Loucy (cell line): Measurements from ENCODE around the gene TAF3.

ENCODE experiments used
- H2AFZ ChIP-seq: fragments of 200-600 bp; sonication (generic); 2 replicates; pipeline ENCODE4 v1.6.0; 2016; ENCODE audit warnings: antibody characterized with exemption, mild to moderate bottlenecking, low read length, moderate library complexity
- H3F3A ChIP-seq: fragments of 200-600 bp; 2 replicates; pipeline ENCODE4 v1.6.0; 2016; ENCODE audit warnings: antibody characterized with exemption, low read depth, mild to moderate bottlenecking
- H3K27me3 ChIP-seq: fragments of 200-600 bp; sonication (generic); 2 replicates; pipeline ENCODE4 v1.6.1; 2014; ENCODE audit warnings: low read length, mild to moderate bottlenecking; ENCODE audit not compliant: insufficient read depth, poor library complexity, severe bottlenecking
- H3K36me3 ChIP-seq: fragments of 200-600 bp; sonication (generic); 2 replicates; pipeline ENCODE4 v1.6.1; 2016; ENCODE audit warnings: low read length; ENCODE audit not compliant: insufficient read depth
- H3K4me1 ChIP-seq: fragments of 200-600 bp; sonication (generic); 2 replicates; pipeline ENCODE4 v1.5.1; 2014; ENCODE audit warnings: low read length, mild to moderate bottlenecking; ENCODE audit not compliant: insufficient read depth, poor library complexity, severe bottlenecking
- H3K4me2 ChIP-seq: fragments of 200-600 bp; sonication (generic); 2 replicates; pipeline ENCODE4 v1.6.0; 2014; ENCODE audit warnings: antibody characterized with exemption, low read length, low read depth, mild to moderate bottlenecking; ENCODE audit not compliant: poor library complexity, severe bottlenecking
- H3K4me3 ChIP-seq: fragments of 200-600 bp; sonication (generic); 2 replicates; pipeline ENCODE4 v1.5.1; 2014; ENCODE audit warnings: low read length, mild to moderate bottlenecking, mixed read lengths; ENCODE audit not compliant: poor library complexity, severe bottlenecking
- H3K79me2 ChIP-seq: fragments of 200-600 bp; sonication (generic); 2 replicates; pipeline ENCODE4 v1.6.1; 2014; ENCODE audit warnings: low read length; ENCODE audit not compliant: insufficient read depth
- H3K9ac ChIP-seq: fragments of 200-600 bp; sonication (generic); 2 replicates; pipeline ENCODE4 v1.6.0; 2014; ENCODE audit warnings: mild to moderate bottlenecking, low read depth, low read length, moderate library complexity; ENCODE audit not compliant: poor library complexity, severe bottlenecking
- H3K9me2 ChIP-seq: fragments of 200-600 bp; sonication (generic); replicated peaks from 2 replicates; pipeline ENCODE4 v1.6.1; 2016; ENCODE audit warnings: low read depth, low read length, mixed read lengths
- H3K9me3 ChIP-seq: fragments of 200-600 bp; sonication (generic); 2 replicates; pipeline ENCODE4 v1.6.1; 2014; ENCODE audit warnings: mild to moderate bottlenecking, antibody characterized with exemption, low read length, low read depth; ENCODE audit not compliant: insufficient read depth
- H4K20me1 ChIP-seq: fragments of 200-600 bp; sonication (generic); 2 replicates; pipeline ENCODE4 v1.6.0; 2014; ENCODE audit warnings: antibody characterized with exemption, low read length, mild to moderate bottlenecking; ENCODE audit not compliant: insufficient read depth, poor library complexity, severe bottlenecking
- CTCF ChIP-seq: fragments of 200-600 bp; sonication (generic); conservative IDR thresholded peaks from 2 replicates; pipeline ENCODE4 v1.5.1; 2014; ENCODE audit warnings: mild to moderate bottlenecking, antibody characterized with exemption, low read length
- EZH2phosphoT487 ChIP-seq: fragments of 200-600 bp; IDR thresholded peaks from 2 replicates; pipeline ENCODE4 v1.6.1; 2018; ENCODE audit warnings: antibody characterized with exemption, mild to moderate bottlenecking, moderate library complexity, borderline replicate concordance

Gene TAF3

GRCh38 chr10:7944537-7944936 is 126.2 kb downstream of the TAF3 start:
- Histone ChIP-seq H3K4me1 (peaks cover 7% of the 10 kb centered on the region), H3K36me3 (no peaks in the 10 kb centered on the region), H4K20me1 (no peaks in the 10 kb centered on the region), H3K9ac (no peak overlapping the region), H3K4me3 (no peak overlapping the region), H3F3A (no peaks in the 10 kb centered on the region), H3K4me2 (no peak overlapping the region), H3K27me3 (no peaks in the 10 kb centered on the region), H3K9me3 (no peaks in the 10 kb centered on the region), H2AFZ (no peak overlapping the region), H3K79me2 (peaks cover 4% of the 10 kb centered on the region; the same call in 1 of the 2 replicates), H3K9me2 (no peaks in the 10 kb centered on the region)
- no peak for TF ChIP-seq CTCF
- no peak for TF ChIP-seq EZH2phosphoT487

GRCh38 chr10:7945034-7945433 is 126.7 kb downstream of the TAF3 start:
- Histone ChIP-seq H3K9ac (no peak overlapping the region), H3K4me2 (no peak overlapping the region), H3K36me3 (no peaks in the 10 kb centered on the region), H2AFZ (no peak overlapping the region), H3K9me3 (no peaks in the 10 kb centered on the region), H3F3A (no peaks in the 10 kb centered on the region), H3K9me2 (no peaks in the 10 kb centered on the region), H3K4me3 (no peak overlapping the region), H3K4me1 (peaks cover 7% of the 10 kb centered on the region), H3K79me2 (peaks cover 4% of the 10 kb centered on the region; the same call in 1 of the 2 replicates), H4K20me1 (no peaks in the 10 kb centered on the region), H3K27me3 (no peaks in the 10 kb centered on the region)
- TF ChIP-seq CTCF (no peak), EZH2phosphoT487 (no peak)

- no peak for TF ChIP-seq EZH2phosphoT487
- TF ChIP-seq CTCF = no peak
- Histone ChIP-seq H2AFZ (no peak overlapping the region), H3K9me2 (no peaks in the 10 kb centered on the region), H3K27me3 (no peaks in the 10 kb centered on the region), H3K36me3 (no peaks in the 10 kb centered on the region), H3K9ac (no peak overlapping the region), H4K20me1 (no peaks in the 10 kb centered on the region), H3K4me2 (no peak overlapping the region), H3K4me3 (no peak overlapping the region), H3K4me1 (peaks cover 7% of the 10 kb centered on the region), H3K9me3 (no peaks in the 10 kb centered on the region), H3F3A (no peaks in the 10 kb centered on the region), H3K79me2 (peaks cover 4% of the 10 kb centered on the region; the same call in 1 of the 2 replicates)
These were observed 127.3 kb downstream of the TAF3 start for GRCh38 chr10:7945469-7946187.
